ACHN (cell line): ENCODE measurements around the gene CD226.
"Not testable (repeated sequence)": the region's sequence is repeated elsewhere in the genome, so short reads cannot be mapped to it uniquely, and the experiment has no call there.

Source experiments
- DNase-seq: peaks from one replicate; pipeline ENCODE4 v3.0.0-alpha.2; 2015
- in situ Hi-C: cut with HindIII; loops from 2 replicates; pipeline ENCODE4 v1.10.0; 2017; ENCODE audit warnings: low sequenced_read_pairs, low pct_ligation_motif_present, low pct_unique_long_range_greater_than_20kb

CD226 gene

DNA sequence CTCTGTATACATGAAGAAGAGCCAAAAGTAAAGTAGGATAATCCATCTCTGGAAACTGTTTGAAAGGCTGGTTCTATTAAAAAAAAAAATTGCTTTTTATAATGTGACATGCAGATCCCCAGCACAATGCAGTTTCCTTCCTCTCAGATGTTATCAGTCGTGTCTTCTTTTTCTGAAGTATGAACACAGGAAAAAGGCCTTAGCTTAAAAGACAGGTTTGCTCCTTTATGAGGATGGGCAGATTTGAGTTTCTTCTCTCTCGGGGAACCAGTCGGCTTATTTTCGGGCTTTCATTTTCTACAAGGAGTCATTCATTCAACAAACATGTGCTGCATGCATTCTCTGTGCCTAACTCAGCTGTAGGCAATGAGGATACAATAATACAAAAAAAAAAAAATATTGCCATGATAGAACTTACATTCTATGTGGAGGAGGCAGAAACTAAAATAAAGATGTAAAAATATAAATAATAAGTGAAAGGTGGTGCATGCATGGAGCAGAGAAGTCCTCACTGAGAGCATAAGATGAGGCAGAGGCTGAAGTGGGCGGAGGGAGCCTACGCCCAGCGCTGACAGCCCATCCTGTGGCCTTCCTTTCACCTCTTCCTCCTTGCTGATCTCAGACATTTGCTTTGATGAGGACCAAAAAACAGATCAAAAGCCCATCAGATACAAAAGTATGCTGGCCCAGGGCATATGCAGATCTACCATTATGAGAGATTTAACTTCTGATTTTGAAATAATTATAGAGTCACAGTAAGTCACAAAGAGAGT is at the start of gene CD226:
CD226 (minus strand) TSS at position 513 of the 773 bp plus-strand sequence; CDS start at position 46, 467 bp downstream.
- DNase-seq, result no peak
- in situ Hi-C loops, result no loop called here

GRCh38 chr18:69996951-69997798 is 49.5 kb upstream of the CD226 start:
- no peak for DNase-seq
- in situ Hi-C loops, result no loop called here

DNA sequence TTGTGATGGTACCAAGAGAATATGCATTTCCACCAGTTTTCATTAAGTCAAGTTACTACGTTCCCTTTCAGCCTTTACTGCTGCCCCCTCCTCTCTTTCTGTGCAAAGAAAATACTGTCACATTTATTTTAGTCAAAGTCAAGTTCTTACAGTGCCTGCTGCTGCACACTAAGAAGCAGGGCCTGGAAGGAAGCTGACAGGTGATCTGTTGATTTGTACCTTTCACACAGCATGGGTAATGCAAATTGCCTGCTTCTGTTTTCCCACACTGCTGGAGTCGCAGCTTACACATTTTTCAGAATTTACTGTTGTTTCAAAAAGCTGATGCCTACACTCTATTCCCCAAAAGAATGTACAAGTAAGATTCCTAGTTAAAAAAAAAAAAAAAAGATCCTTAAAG is 48.7 kb upstream of the CD226 start:
- in situ Hi-C loops, result no loop called here
- DNase-seq, result no peak

DNA sequence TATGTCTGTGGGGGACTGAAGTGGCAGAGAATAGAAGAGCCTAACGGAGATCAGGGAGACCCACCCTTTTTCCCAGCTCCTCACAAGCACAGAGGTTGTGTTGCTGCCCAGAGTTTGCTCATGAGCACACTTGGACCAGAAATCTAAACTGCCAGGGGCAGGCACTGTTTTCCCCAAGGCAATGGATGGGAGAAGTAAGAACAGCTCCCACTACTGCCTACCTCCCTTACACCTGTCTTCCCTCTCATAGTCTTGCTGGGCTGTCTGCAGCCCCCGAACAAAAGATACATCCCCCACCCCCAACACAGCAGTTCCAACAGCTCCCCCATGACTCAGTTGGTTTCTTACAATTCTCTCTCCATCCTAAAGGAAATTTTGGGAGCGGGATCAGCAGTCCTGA is 48.1 kb upstream of the CD226 start:
- in situ Hi-C loops, result no loop called here
- no peak for DNase-seq

DNA sequence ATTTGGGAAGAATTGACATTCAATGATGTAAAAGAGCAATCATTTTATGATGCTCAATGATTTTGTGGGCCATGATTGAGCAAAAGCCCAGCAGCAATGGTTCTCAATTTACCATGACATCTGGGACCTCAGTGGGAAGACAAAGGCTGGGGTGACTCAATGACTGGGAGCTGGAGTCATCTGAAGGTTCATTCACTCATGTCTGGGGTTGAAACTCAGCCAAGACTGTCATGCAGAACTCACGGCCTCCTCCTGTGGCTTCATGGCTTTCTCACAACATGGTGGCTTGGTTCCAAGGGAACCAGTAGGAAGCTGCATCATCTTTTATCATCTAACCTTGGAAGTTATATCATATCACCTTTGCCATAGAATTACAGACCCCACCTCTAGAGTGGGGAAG is 45.1 kb upstream of the CD226 start:
- in situ Hi-C loops, result no loop called here
- DNase-seq, result no peak

GRCh38 chr18:69987870-69988269 is 40.2 kb upstream of the CD226 start:
- in situ Hi-C loops, result no loop called here
- no peak for DNase-seq

DNA sequence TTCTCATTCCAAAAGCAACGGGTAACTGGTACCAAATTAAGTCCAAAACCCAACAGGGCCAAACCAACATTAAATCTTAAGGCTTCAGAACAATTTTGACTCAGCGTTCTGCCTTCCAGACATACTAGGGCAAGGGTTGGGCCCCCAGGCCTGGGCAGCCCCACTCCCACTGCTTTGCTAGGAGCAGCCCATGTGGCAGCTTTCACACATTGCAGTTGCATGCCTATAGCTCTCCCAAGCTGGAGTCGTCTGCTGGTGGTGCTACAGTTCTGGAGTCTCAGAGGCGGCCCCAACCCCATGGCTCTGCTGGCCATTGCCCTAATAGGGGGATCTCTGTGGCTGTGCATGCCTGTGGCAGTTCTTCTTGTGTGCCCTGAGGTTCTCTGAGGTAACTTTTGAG is 37.6 kb upstream of the CD226 start:
- in situ Hi-C loops, result no loop called here
- no peak for DNase-seq

DNA sequence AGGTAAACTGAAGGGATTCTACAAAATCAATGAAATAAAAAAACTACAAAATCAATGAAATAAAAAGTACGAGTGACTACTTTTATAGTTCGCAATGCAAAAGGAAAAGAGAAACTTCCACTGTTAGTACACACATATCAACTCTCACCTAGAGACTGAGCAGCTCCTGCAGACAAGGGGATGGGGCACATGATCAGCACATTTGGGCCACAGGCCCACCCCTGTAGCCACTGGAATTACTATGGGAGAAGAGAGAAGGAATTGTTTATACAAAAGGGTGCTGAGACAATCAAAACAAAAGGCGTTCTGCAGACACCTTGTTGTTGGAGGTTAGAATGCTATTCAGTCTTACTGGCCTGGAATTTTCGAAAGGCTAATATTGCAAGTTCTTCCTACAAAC is 34.7 kb upstream of the CD226 start:
- in situ Hi-C loops, result no loop called here
- no peak for DNase-seq

DNA sequence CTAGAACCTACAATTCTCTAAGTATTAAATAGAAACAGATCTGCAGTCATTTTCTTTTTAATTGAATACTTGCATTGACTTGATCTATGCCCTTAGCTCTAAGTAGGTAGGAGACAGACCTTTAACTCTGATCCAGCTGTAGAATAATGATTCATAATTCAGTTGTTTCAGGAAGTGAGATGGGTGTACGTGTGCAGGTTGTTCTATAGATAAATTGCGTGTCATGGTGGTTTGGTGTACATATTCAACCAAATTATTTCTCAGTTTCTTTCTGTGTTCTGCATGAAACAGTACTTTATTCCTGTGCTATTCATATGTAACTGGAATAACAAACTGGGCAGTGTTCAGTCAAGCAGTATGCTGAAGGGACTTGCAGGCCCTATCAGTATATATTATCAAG is 34.3 kb upstream of the CD226 start:
- no peak for DNase-seq
- in situ Hi-C loops, result no loop called here

DNA sequence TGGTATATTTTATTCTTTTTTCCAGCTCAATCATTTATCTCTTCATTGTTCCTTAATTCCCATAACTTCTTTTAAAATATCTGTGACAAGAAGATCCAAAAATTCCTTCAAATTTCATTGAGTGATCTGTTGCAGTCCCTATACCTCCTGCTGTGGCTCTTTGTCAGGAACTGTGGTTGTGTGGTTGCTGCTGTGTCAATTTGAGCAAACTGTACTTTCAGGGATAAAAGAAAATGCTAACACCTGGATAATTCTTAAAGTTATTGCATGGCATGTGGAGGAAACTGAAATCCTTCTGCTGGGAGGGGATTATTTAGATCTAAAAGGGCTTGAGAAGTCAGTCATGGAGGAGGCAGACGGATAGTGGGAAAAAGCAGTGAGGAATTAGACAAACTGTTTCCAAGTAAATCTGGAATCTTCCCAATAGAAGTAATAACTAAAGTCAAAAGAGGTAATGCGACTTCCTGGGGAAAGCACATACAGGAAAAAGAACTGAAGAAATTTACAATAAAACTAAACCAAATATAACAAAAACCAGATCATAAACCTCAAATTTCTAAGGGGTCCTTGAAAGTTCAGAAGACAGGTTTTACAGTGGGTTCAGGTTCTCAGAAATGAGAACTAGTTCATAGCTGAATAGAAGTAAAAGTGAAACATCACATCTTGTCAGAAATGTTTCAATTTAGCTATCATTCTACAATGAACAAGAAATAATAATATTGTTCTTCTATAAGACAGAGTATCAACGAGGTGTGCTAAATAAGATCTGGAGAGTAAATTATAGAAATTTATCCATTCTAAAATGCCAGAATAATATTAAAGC is 33.5 kb upstream of the CD226 start:
- in situ Hi-C loops, result no loop called here
- no peak for DNase-seq

- in situ Hi-C loops, result no loop called here
- DNase-seq, result no peak
These were observed 32.8 kb upstream of the CD226 start for GRCh38 chr18:69980509-69980908.

GRCh38 chr18:69978732-69979715 is 31.4 kb upstream of the CD226 start:
- DNase-seq, result no peak
- in situ Hi-C loops, result no loop called here

- in situ Hi-C loops, result not testable (repeated sequence)
- DNase-seq, result peak; percentile 2
These were observed 27.6 kb upstream of the CD226 start for GRCh38 chr18:69975294-69975693.

DNA sequence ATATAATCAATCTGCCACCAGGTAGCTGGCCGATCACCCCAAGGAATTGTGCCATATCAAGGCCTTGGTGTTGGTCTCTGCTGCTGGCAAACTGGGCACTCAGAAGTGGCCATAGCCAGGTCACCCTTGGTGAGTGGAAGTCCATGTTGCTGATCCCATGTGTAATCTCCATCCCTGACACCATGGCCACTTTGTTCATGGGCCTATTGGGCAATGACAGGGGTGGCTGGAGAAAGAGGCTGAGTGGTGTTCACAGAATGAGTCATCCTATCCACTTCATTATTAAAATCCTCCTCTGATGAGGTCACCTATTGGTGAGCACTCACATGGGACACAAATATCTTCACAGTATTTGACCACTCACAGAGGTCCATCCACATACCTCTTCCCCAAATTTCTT is 26.7 kb upstream of the CD226 start:
- no peak for DNase-seq
- in situ Hi-C loops, result no loop called here

GRCh38 chr18:69969491-69969890 is 21.8 kb upstream of the CD226 start:
- in situ Hi-C loops, result no loop called here
- DNase-seq, result no peak

GRCh38 chr18:69968039-69968438 is 20.4 kb upstream of the CD226 start:
- DNase-seq, result no peak
- in situ Hi-C loops, result no loop called here

DNA sequence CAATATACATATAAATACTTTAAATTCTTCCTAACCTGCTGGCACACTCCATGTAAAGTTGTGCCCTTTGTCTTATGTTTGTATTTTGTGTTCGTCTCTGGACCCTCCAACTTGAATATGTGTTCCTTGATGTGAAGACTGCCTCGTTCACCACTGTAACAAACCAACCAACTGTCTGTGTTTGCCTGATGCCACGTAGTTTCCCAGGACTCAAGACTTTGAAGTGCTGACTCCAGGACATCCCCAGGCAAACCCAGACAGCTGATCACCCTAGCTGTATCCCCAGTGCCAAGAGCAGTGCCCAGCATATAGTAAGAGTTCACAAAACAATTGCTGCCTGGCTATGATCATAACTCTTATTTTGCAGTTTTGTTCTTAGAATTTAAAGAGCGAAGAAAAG is 15.5 kb upstream of the CD226 start:
- DNase-seq, result no peak
- in situ Hi-C loops, result no loop called here

DNA sequence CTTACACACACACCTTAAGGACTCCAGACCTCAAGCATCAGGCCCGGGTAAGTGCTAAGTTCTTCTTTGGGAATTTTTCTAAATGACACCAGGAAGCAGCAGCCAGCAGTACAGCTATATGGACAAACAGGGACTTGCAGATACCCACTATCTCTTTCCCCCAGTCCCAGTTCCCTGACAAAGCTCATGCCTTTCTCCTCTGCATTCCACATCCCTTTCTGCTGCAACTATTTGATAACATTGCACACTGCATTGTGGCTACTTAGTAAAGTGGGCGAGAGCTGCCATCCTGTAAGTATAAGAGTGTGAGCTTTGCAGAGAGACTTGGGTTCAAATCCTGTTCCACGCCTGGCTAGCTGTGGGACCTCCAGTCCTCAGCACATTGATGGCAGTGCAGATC is 14.0 kb upstream of the CD226 start:
- no peak for DNase-seq
- in situ Hi-C loops, result no loop called here
